Fibroblast of lung (primary cell): ENCODE results near the gene FRY.

Experiments used
- EZH2 ChIP-seq: IDR thresholded peaks from 2 replicates; pipeline ENCODE4 v1.5.1; 2012; ENCODE audit warnings: low read length, control low read depth, mild to moderate bottlenecking; ENCODE audit errors: missing control alignments
- TF ChIP-seq, protein P1 (sequence below), 2 donors: IDR thresholded peaks in 1 of 2; conservative IDR thresholded peaks in 1 of 2; 1 replicate in 1 of 2; 2 replicates in 1 of 2; pipeline ENCODE4 v1.5.1; 2011 to 2012; ENCODE audit warnings: low read length in 2 of 2, control low read depth in 1 of 2, inconsistent platforms in 1 of 2, low read depth in 1 of 2, mild to moderate bottlenecking in 1 of 2

DNA sequence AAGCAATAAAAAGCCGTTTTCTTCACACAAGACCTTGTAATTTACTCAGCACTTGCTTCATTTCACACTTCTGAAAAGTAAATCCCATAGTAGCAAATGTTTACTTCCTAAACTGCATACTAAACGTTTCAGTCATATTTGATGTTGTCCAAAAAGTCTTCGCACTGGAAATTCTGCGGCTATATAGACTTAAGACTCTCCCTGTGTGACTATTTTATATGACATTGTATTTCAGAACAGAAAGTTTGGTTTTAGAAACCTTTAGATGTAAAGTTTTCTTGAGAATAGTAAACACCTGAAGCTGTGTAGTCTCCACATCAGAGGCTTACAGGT lies 254.0 kb downstream of the FRY start:
- TF ChIP-seq, protein P1, sequence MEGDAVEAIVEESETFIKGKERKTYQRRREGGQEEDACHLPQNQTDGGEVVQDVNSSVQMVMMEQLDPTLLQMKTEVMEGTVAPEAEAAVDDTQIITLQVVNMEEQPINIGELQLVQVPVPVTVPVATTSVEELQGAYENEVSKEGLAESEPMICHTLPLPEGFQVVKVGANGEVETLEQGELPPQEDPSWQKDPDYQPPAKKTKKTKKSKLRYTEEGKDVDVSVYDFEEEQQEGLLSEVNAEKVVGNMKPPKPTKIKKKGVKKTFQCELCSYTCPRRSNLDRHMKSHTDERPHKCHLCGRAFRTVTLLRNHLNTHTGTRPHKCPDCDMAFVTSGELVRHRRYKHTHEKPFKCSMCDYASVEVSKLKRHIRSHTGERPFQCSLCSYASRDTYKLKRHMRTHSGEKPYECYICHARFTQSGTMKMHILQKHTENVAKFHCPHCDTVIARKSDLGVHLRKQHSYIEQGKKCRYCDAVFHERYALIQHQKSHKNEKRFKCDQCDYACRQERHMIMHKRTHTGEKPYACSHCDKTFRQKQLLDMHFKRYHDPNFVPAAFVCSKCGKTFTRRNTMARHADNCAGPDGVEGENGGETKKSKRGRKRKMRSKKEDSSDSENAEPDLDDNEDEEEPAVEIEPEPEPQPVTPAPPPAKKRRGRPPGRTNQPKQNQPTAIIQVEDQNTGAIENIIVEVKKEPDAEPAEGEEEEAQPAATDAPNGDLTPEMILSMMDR (conservative IDR thresholded peaks at IDR 0.05 in 1 of 2, IDR thresholded peaks at IDR 0.05 in 1 of 2; ENCODE audit: low read depth in 1 of 2, low read length in 2 of 2) = no peak
- no peak for TF ChIP-seq EZH2
